IMR-90 (cell line): ENCODE measurements around the gene GPSM1. TPM values are rescaled to one million over a fixed set of nuclear protein-coding genes. Genes with fewer than 3 reads are reported as not detected.

ENCODE experiments used
- ATAC-seq: fragments of 200-7000 bp; cut with Tn5 transposase; 2 replicates; pipeline ENCODE4 v1.9.1; 2020; ENCODE audit warnings: low read depth, mild to moderate bottlenecking, moderate library complexity
- BruUV-seq: library from RNA; stranded (reverse); fragments of 400-500 nt; replicated peaks from 2 replicates; lab custom pipeline; 2021; lab: Mats Ljungman, UMichigan
- CTCF ChIA-PET: fragments of 300-600 bp; formaldehyde crosslinking; extraction: SDS; loops from one replicate; lab custom pipeline; 2021; ENCODE audit warnings: antibody characterized with exemption; lab: Yijun Ruan, JAX
- POLR2A ChIA-PET: fragments of 300-600 bp; sonication (Branson Sonifier 250); formaldehyde crosslinking; loops from one replicate; lab custom pipeline; 2022; ENCODE audit warnings: antibody characterized with exemption; ENCODE audit not compliant: unreplicated experiment; lab: Charles Lee
- DNase-seq: peaks from one replicate; pipeline ENCODE4 v3.0.0; 2013
- H2AFZ ChIP-seq: replicated peaks from 2 replicates; pipeline ENCODE3; 2013; ENCODE audit warnings: low read length, mild to moderate bottlenecking; ENCODE audit not compliant: poor library complexity
- H2AK5ac ChIP-seq: 2 replicates; pipeline ENCODE4 v1.6.1; 2013; ENCODE audit warnings: low read depth, low read length, inconsistent platforms
- H2AK9ac ChIP-seq: replicated peaks from 2 replicates; pipeline ENCODE3; 2013; ENCODE audit warnings: mild to moderate bottlenecking, low read depth, low read length, moderate library complexity; ENCODE audit not compliant: poor library complexity
- H2BK120ac ChIP-seq: 2 replicates; pipeline ENCODE4 v1.6.1; 2013; ENCODE audit warnings: low read depth, low read length, inconsistent platforms
- H2BK15ac ChIP-seq: 3 replicates; pipeline ENCODE4 v1.6.1; 2013; ENCODE audit warnings: low read depth, low read length, inconsistent platforms
- H2BK20ac ChIP-seq: 2 replicates; pipeline ENCODE4 v1.6.1; 2013; ENCODE audit warnings: low read depth, mild to moderate bottlenecking, inconsistent platforms, low read length, moderate library complexity
- H2BK5ac ChIP-seq: 2 replicates; pipeline ENCODE4 v1.6.1; 2013; ENCODE audit warnings: mild to moderate bottlenecking, low read depth, low read length, inconsistent platforms; ENCODE audit not compliant: poor library complexity, severe bottlenecking
- H3K14ac ChIP-seq: replicated peaks from 2 replicates; pipeline ENCODE4 v1.6.1; 2013; ENCODE audit warnings: low read depth, low read length, inconsistent platforms
- H3K18ac ChIP-seq: 2 replicates; pipeline ENCODE4 v1.6.1; 2013; ENCODE audit warnings: low read depth, low read length, control low read depth
- H3K23ac ChIP-seq: 2 replicates; pipeline ENCODE4 v1.6.1; 2013; ENCODE audit warnings: low read depth, low read length, inconsistent platforms
- H3K27ac ChIP-seq: 2 replicates; pipeline ENCODE4 v1.5.1; 2013; ENCODE audit warnings: mild to moderate bottlenecking, control low read depth, low read length; ENCODE audit not compliant: insufficient read depth
- H3K27me3 ChIP-seq: 2 replicates; pipeline ENCODE4 v1.6.1; 2013; ENCODE audit warnings: low read length; ENCODE audit not compliant: control insufficient read depth, insufficient read depth
- H3K36me3 ChIP-seq: 2 replicates; pipeline ENCODE4 v1.6.1; 2013; ENCODE audit warnings: low read length, mixed read lengths; ENCODE audit not compliant: control insufficient read depth, insufficient read depth
- H3K4ac ChIP-seq: 2 replicates; pipeline ENCODE4 v1.6.1; 2013; ENCODE audit warnings: low read depth, low read length, inconsistent platforms
- H3K4me1 ChIP-seq: 2 replicates; pipeline ENCODE4 v1.6.1; 2013; ENCODE audit warnings: low read length, mixed read lengths; ENCODE audit not compliant: control insufficient read depth, insufficient read depth
- H3K4me2 ChIP-seq: 2 replicates; pipeline ENCODE4 v1.6.1; 2013; ENCODE audit warnings: low read depth, mild to moderate bottlenecking, control low read depth, low read length, moderate library complexity
- H3K4me3 ChIP-seq: 2 replicates; pipeline ENCODE4 v1.5.1; 2013; ENCODE audit warnings: low read depth, mild to moderate bottlenecking, control low read depth, low read length, moderate library complexity; ENCODE audit not compliant: insufficient read depth
- H3K56ac ChIP-seq: 2 replicates; pipeline ENCODE4 v1.6.1; 2013; ENCODE audit warnings: low read length, inconsistent platforms; ENCODE audit not compliant: insufficient read depth; ENCODE audit errors: extremely low read depth
- H3K79me1 ChIP-seq, 2 experiments: 2 replicates each; pipeline ENCODE4 v1.6.1; 2013; ENCODE audit warnings: low read length in 2 of 2, inconsistent platforms in 1 of 2, low read depth in 1 of 2
- H3K9ac ChIP-seq: 2 replicates; pipeline ENCODE4 v1.6.1; 2013; ENCODE audit warnings: low read depth, low read length, control low read depth
- H3K9me1 ChIP-seq: 2 replicates; pipeline ENCODE4 v1.6.1; 2013; ENCODE audit warnings: low read length, inconsistent platforms; ENCODE audit not compliant: insufficient read depth
- H3K9me3 ChIP-seq: 2 replicates; pipeline ENCODE4 v1.6.1; 2013; ENCODE audit warnings: low read length; ENCODE audit not compliant: control insufficient read depth, insufficient read depth
- H4K20me1 ChIP-seq: 2 replicates; pipeline ENCODE4 v1.6.1; 2013; ENCODE audit warnings: low read length, inconsistent platforms; ENCODE audit not compliant: insufficient read depth
- H4K5ac ChIP-seq: 2 replicates; pipeline ENCODE4 v1.6.1; 2013; ENCODE audit warnings: mild to moderate bottlenecking, low read depth, low read length, control low read depth
- H4K8ac ChIP-seq, 2 experiments: 2 replicates each; pipeline ENCODE4 v1.6.1; 2013; ENCODE audit warnings: low read depth in 2 of 2, low read length in 2 of 2, control low read depth in 1 of 2, inconsistent platforms in 1 of 2
- H4K91ac ChIP-seq: 2 replicates; pipeline ENCODE4 v1.6.1; 2013; ENCODE audit warnings: low read depth, low read length, inconsistent platforms; ENCODE audit not compliant: insufficient read depth
- BHLHE40 ChIP-seq: fragments of 150-350 bp; IDR thresholded peaks from 2 replicates; pipeline ENCODE4 v1.6.1; 2016; ENCODE audit warnings: mild to moderate bottlenecking, low read depth, low read length
- CEBPB ChIP-seq: IDR thresholded peaks from 2 replicates; pipeline ENCODE4 v1.6.1; 2012; ENCODE audit warnings: low read depth, low read length, improper control_type of control experiment
- CHD1 ChIP-seq: IDR thresholded peaks from 2 replicates; pipeline ENCODE4 v1.6.1; 2012; ENCODE audit warnings: low read depth, low read length, improper control_type of control experiment
- CTCF ChIP-seq: conservative IDR thresholded peaks from 2 replicates; pipeline ENCODE4 v1.5.1; 2012; ENCODE audit warnings: mild to moderate bottlenecking, low read depth, low read length, improper control_type of control experiment
- FOS ChIP-seq: fragments of 150-350 bp; IDR thresholded peaks from 2 replicates; pipeline ENCODE4 v1.6.1; 2016; ENCODE audit warnings: low read depth, low read length
- MAFK ChIP-seq: IDR thresholded peaks from 2 replicates; pipeline ENCODE4 v1.6.1; 2012; ENCODE audit warnings: low read depth, low read length, improper control_type of control experiment
- MXI1 ChIP-seq: IDR thresholded peaks from 2 replicates; pipeline ENCODE4 v1.6.1; 2012; ENCODE audit warnings: low read depth, mild to moderate bottlenecking, low read length, moderate library complexity, borderline replicate concordance
- NFE2L2 ChIP-seq: fragments of 150-350 bp; IDR thresholded peaks from 2 replicates; pipeline ENCODE4 v1.6.1; 2016; ENCODE audit warnings: low read depth, mild to moderate bottlenecking, low read length
- POLR2A ChIP-seq: IDR thresholded peaks from 2 replicates; pipeline ENCODE4 v1.6.1; 2012; ENCODE audit warnings: mild to moderate bottlenecking, low read depth, low read length
- RAD21 ChIP-seq: IDR thresholded peaks from 2 replicates; pipeline ENCODE4 v1.6.1; 2012; ENCODE audit warnings: low read length, improper control_type of control experiment
- RCOR1 ChIP-seq: IDR thresholded peaks from 2 replicates; pipeline ENCODE4 v1.6.1; 2012; ENCODE audit warnings: mild to moderate bottlenecking, low read length, improper control_type of control experiment; ENCODE audit not compliant: insufficient replicate concordance
- SMC3 ChIP-seq: fragments of 150-350 bp; IDR thresholded peaks from 2 replicates; pipeline ENCODE4 v1.6.1; 2016; ENCODE audit warnings: low read depth, mild to moderate bottlenecking, antibody characterized with exemption, low read length, moderate library complexity
- WGBS, 2 experiments: methylation state at CpG; one replicate each; pipeline versions ENCODE4 v1.1.5 to v1.1.7; 2013; ENCODE audit warnings: missing lambda C conversion rate in 2 of 2; ENCODE audit not compliant: insufficient read length in 1 of 2; ENCODE audit errors: extremely low coverage in 2 of 2; 5-methylcytosine and 5-hydroxymethylcytosine counted together
- dilution Hi-C: fragments of 300-500 bp; cut with HindIII; formaldehyde crosslinking; loops from one replicate; pipeline ENCODE4 v1.14.3; 2018; ENCODE audit warnings: low sequenced_read_pairs; ENCODE audit not compliant: unreplicated experiment
- in situ Hi-C: fragments of 300-500 bp; cut with MboI; formaldehyde crosslinking; loops from 3 replicates; pipeline ENCODE4 v1.14.3; 2019; ENCODE audit warnings: low sequenced_read_pairs, inconsistent platforms, mixed read lengths
- intact Hi-C: fragments of 100-400 bp; cut with micrococcal nuclease; formaldehyde crosslinking; loops from 2 replicates; pipeline ENCODE4 v1.10.0; 2022
- polyA plus RNA-seq, 3 experiments: library from polyadenylated mRNA; depleted of rRNA; stranded (reverse); fragments of >200 nt; gene quantifications; 2 replicates each; pipeline ENCODE4 v1.2.3, GENCODE V29; 2012; ENCODE audit warnings: low replicate concordance in 1 of 3
- total RNA-seq: library from RNA; depleted of rRNA; stranded (reverse); fragments of >200 nt; gene quantifications from 2 replicates; pipeline ENCODE4 v1.2.3, GENCODE V29; 2012
- TF ChIP-seq, protein P1 (sequence below): fragments of 150-350 bp; IDR thresholded peaks from 2 replicates; pipeline ENCODE4 v1.6.1; 2016; ENCODE audit warnings: low read depth, mild to moderate bottlenecking, low read length, moderate library complexity, borderline replicate concordance
- TF ChIP-seq, protein P2 (sequence below): fragments of 150-350 bp; IDR thresholded peaks from 2 replicates; pipeline ENCODE4 v1.6.1; 2017; ENCODE audit warnings: mild to moderate bottlenecking, antibody characterized with exemption, low read length, low read depth

The GPSM1 gene
- total and polyA plus RNA-seq, 2 of the 4 experiments (the other 2 are of a cell fraction), result 28.7 to 71.2 TPM

DNA sequence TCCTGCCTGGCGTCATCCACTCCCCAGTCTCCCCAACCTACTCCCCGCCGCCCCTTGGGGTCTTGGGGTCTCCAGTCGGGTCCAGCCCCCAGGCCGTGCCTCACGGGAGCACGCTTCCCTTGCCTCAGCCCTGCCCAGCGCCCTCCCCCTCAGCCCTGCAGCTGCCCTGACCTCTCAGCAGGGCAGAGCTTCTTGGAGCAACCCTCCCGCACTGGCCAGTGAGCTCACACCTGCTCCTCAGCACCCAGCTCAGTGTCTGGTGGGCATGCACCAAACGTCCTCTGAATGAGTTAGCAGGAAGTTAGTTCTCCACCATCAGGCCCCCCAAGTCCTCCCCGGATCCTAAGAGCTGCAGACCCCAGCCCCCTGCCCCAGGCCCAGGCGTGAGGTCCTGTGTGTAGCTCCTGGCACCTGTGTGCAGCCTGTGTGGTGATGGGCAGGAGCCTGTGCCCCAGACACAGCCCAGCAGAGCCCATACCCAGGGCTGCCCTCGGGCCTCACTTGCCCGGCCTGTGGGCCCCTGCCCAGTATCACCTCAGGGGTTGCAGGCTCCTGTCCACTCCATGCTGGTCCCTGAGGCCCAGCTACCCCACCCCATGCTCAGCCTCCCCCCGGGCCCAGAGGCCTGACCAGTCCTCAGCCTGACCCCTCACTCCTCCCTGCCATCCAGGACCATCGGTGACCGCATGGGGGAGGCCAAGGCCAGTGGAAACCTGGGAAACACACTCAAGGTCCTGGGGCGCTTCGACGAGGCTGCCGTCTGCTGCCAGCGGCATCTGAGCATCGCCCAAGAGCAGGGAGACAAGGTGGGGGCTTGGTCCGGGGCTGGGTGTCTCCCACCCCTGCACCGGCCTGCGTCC lies 8.2 kb downstream of the GPSM1 start:
- peaks cover 78% of the 10 kb centered on the region for H3K36me3 ChIP-seq
- peak overlapping the region; percentile 35; the same call in 1 of the 2 replicates for H2AK5ac ChIP-seq
- no peak for TF ChIP-seq NFE2L2
- TF ChIP-seq CTCF, result no peak
- TF ChIP-seq RCOR1, result no peak
- TF ChIP-seq BHLHE40, result no peak
- TF ChIP-seq, protein P1, sequence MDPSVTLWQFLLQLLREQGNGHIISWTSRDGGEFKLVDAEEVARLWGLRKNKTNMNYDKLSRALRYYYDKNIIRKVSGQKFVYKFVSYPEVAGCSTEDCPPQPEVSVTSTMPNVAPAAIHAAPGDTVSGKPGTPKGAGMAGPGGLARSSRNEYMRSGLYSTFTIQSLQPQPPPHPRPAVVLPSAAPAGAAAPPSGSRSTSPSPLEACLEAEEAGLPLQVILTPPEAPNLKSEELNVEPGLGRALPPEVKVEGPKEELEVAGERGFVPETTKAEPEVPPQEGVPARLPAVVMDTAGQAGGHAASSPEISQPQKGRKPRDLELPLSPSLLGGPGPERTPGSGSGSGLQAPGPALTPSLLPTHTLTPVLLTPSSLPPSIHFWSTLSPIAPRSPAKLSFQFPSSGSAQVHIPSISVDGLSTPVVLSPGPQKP, result no peak
- no peak for TF ChIP-seq RAD21
- no peak for TF ChIP-seq FOS
- TF ChIP-seq POLR2A, result no peak
- no peak for TF ChIP-seq MXI1
- no peak for TF ChIP-seq CHD1
- no peak for TF ChIP-seq SMC3
- TF ChIP-seq MAFK, result no peak
- TF ChIP-seq CEBPB, result no peak
- TF ChIP-seq, protein P2, sequence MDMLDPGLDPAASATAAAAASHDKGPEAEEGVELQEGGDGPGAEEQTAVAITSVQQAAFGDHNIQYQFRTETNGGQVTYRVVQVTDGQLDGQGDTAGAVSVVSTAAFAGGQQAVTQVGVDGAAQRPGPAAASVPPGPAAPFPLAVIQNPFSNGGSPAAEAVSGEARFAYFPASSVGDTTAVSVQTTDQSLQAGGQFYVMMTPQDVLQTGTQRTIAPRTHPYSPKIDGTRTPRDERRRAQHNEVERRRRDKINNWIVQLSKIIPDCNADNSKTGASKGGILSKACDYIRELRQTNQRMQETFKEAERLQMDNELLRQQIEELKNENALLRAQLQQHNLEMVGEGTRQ, result no peak

More for the DNA sequence above, 8.2 kb downstream of the GPSM1 start:
- Histone ChIP-seq H3K9ac (no peak overlapping the region), H4K5ac (no peak overlapping the region), H2BK20ac (no peak overlapping the region), H3K4ac (peak overlapping the region; percentile 35; the same call in 1 of the 2 replicates), H3K4me1 (peaks cover 17% of the 10 kb centered on the region), H2BK5ac (peak overlapping the region; percentile 68), H4K91ac (no peak overlapping the region), H3K14ac (no peak overlapping the region; the same call in 1 of the 2 replicates), H4K20me1 (peaks cover 88% of the 10 kb centered on the region), H3K79me1 (peaks cover 4 to 84% of the 10 kb centered on the region in 2 experiments), H4K8ac (no peak overlapping the region), H3K18ac (no peak overlapping the region), H3K27ac (peak overlapping the region; percentile 54), H3K23ac (no peak overlapping the region), H2BK120ac (no peak overlapping the region), H3K4me3 (no peak overlapping the region), H3K27me3 (no peaks in the 10 kb centered on the region), H3K9me3 (no peaks in the 10 kb centered on the region), H3K4me2 (no peak overlapping the region), H2BK15ac (no peak overlapping the region), H3K9me1 (peaks cover 6% of the 10 kb centered on the region; the same call in 1 of the 2 replicates), H2AK9ac (peak overlapping the region; percentile 74), H3K56ac (no peak overlapping the region), H2AFZ (peak overlapping the region; percentile 13)
- dilution Hi-C loops, result no loop called here
- ATAC-seq, result peak; percentile 21
- ChIA-PET POLR2A (no interaction called here), CTCF (interaction anchor here (0.6 kb wide), 1 partner anchor 37 kb away, joined by 3 read pairs; no protein-coding TSS in a partner anchor)
- in situ Hi-C loops, result no loop called here
- intact Hi-C loops, result no loop called here
- 90% methylated on average over 7 of the region's 26 CpGs; no CpG with 5 or more reads in 1 of the 2 experiments for WGBS, 2 experiments
- DNase-seq, result no peak
- no TSS peak for BruUV-seq
